Activated T-helper 1 cell treated with Interleukin-2 at 50 U/mL for 16 hours (primary cell): ENCODE data around the gene OSMR.
"Not testable (repeated sequence)": the region's sequence is repeated elsewhere in the genome, so short reads cannot be mapped to it uniquely, and the experiment has no call there.

Experiments
- DNase-seq: peaks from one replicate; pipeline ENCODE4 v3.0.0-alpha.2; 2020; ENCODE audit warnings: low read depth

OSMR gene

DNA sequence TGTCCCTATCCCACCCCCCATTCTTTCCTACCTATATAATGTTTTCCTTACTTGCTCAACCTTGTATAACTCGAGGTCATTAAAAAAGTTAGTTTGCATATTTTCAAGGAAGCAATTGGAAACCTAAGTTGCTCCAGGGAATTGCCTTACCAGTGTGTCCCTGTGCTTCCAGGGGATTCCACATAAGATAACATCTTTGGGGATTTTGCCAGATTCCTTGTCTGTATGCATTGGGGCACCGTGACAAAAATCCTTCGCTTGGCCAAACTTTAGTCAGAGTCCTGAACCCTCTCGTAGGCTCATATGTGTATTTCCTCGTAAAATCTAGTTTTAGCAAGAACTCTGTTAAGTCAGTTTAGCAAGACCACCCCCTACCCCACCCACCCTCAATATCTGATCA, 14.7 kb upstream of the OSMR start:
- DNase-seq = no peak

DNA sequence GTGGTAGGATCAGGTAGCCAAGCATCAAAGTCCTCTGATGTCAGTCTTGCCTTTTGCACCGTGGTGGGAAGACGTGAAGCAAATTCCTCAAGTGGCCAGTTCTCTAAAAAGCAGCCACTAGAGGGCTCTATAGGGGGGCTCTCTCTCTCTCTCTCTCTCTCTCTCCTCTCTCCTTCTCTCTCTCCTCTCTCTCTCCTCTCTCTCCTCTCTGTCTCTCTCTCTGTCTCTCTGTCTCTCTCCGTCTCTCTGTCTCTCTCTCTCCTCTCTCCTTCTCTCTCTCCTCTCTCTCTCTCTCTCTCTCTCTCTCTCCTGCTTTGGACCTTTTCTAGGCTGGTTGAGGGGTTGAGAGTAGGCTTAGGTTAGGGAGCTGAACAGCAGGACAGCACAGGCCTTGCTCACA, 13.9 kb upstream of the OSMR start:
- DNase-seq = no peak

DNA sequence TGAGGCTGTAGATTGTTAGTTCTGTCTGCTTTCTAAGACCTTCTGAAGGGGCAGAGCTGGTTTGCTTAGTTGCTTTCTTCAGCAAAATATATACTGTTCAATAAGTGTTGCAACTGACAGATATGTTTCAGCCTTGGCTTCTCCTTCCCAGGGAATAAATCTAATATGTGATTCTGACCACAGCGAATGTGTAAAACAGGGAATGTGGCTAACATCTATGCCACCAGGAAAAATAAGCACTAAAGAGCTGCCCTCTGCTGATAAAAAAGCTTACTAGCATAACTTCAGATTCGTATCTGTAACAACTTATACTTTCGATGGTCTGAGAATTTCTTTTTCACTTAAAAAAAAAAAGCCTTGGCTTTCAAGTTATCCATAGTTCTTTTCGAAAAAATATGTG, 13.0 kb upstream of the OSMR start:
- DNase-seq = no peak

- no peak for DNase-seq
Measured at GRCh38 chr5:38835887-38836286, 9.9 kb upstream of the OSMR start.

GRCh38 chr5:38837416-38837815, 8.4 kb upstream of the OSMR start:
- no peak for DNase-seq

- DNase-seq = no peak
Measured at GRCh38 chr5:38837932-38838331, 7.9 kb upstream of the OSMR start.

- no peak for DNase-seq
Measured at GRCh38 chr5:38843665-38844064, 2.1 kb upstream of the OSMR start.

- no peak for DNase-seq
Measured at GRCh38 chr5:38846379-38847011, 683 bp downstream of the OSMR start.

- DNase-seq = no peak
Measured at GRCh38 chr5:38847559-38848347, 1.9 kb downstream of the OSMR start.

- DNase-seq = no peak
Measured at GRCh38 chr5:38848637-38849036, 2.8 kb downstream of the OSMR start.

GRCh38 chr5:38851640-38852039, 5.8 kb downstream of the OSMR start:
- DNase-seq = not testable (repeated sequence)

GRCh38 chr5:38853753-38854470, 8.1 kb downstream of the OSMR start:
- DNase-seq = no peak

DNA sequence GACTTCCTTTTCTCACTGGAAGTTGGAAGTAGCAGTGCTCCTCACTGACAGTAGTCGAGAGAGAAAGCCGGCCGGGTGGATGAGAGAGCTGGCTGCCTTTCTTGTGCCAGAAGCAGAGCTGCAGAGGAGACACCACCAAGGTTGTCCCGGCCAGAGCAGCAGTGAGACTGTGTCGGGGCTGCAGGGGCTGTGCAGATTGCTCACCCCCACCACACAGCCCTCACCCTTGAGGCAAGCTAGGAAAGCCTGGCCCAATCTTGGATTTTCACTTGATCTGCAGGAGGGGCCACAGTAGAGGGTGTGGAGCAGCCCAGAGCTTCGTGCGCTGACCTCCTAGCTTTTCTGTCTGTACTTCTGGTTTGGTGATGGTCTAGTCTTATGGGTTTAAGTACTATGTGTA, 9.1 kb downstream of the OSMR start:
- no peak for DNase-seq

- DNase-seq = no peak
Measured at GRCh38 chr5:38856660-38857059, 10.8 kb downstream of the OSMR start.

DNA sequence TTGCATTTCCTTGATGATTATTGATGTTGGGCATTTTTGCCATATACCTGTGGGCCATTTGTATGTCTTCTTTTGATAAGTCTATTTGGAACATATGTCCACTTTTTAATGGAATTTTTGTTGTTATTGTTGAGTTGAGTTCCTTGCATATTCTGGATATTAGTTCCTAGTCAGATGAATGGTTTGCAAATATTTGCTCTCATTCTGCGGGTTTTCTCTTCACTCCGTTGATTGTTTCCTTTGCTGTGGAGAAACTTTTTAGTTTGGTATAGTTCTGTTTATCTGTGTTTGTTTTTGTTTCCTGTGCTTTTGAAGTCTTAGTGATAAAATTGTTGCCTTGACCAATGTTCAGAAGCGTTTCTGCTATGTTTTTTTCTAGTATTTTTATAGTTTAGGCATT, 13.0 kb downstream of the OSMR start:
- no peak for DNase-seq

DNA sequence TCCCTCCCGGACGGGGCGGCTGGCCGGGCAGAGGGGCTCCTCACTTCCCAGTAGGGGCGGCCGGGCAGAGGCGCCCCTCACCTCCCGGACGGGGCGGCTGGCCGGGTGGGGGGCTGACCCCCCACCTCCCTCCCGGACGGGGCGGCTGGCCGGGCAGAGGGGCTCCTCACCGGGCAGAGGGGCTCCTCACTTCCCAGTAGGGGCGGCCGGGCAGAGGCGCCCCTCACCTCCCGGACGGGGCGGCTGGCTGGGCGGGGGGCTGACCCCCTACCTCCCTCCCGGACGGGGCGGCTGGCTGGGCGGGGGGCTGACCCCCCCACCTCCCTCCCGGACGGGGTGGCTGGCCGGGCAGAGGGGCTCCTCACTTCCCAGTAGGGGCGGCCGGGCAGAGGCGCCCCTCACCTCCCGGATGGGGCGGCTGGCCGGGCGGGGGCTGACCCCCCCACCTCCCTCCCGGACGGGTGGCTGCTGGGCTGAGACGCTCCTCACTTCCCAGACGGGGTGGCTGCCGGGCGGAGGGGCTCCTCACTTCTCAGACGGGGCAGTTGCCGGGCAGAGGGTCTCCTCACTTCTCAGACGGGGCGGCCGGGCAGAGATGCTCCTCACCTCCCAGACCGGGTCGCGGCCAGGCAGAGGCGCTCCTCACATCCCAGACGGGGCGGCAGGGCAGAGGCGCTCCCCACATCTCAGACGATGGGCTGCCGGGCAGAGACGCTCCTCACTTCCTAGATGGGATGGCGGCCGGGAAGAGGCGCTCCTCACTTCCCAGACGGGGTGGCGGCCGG, 16.4 kb downstream of the OSMR start:
- not testable (repeated sequence) for DNase-seq

DNA sequence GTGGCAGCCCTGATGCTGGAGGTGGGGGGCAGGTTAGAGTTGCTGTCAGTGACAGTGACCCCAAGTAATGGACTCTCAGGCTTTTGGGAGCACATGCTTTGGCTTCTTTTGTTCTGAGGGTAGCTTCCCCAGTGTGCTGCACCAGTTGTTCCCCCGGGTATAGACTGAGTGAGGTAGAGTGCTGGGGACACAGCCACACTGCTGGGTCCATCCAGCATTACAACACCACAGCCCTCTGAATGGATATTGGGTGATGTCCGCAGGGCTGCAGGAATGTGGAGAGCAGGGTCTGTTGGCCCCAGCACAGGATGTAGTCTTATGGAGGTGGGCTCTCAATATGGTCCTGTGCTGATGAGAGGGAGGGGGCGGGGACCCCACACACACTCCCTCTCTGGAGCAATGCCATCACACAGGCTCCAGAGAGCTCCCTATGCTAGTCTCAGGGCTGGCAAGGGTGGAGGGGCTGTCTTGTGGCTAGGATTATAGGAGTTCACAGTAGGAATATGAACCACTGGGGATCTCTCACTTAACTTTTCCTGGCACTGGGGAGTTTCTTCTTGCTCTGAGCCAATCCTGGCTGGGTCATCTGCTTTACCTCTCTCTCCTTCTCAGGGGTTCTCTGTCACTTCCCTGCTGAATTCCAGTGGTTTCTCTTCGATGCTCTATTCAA, 20.7 kb downstream of the OSMR start:
- DNase-seq = no peak

- DNase-seq = no peak
Measured at GRCh38 chr5:38867032-38867398, 21.2 kb downstream of the OSMR start.

- DNase-seq = no peak
Measured at GRCh38 chr5:38867416-38867815, 21.6 kb downstream of the OSMR start.

DNA sequence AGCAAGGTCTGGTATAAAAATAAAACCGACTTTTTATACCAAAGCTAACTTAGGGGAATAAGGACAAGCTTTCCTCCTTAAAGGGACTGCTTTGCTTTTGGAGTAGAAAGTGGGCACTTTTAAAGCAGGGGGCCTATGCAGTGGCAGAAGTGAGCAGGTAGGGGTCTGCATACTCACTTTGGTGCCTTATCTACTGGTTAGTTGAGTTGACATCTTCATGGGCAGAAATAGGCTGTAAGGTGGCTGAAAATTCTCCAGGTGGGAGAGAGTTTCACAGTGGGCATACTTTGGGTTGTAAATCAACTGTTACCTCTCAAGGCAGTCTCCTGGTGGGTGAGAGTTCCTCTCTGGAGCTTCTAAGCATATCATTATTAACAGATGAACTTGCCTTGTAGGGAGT, 24.8 kb downstream of the OSMR start:
- DNase-seq = no peak

GRCh38 chr5:38871058-38871605, 25.3 kb downstream of the OSMR start:
- no peak for DNase-seq
